HG02678 (cell line): Measurements from ENCODE around the gene BTBD9.

Experiments used
- ATAC-seq: cut with Tn5 transposase; IDR thresholded peaks from one replicate; pipeline ENCODE4 v1.9.1; 2021; ENCODE audit warnings: mild to moderate bottlenecking, moderate library complexity; ENCODE audit not compliant: unreplicated experiment

Gene BTBD9

GRCh38 chr6:38512211-38512610 is 127.5 kb downstream of the BTBD9 start:
- no peak for ATAC-seq

GRCh38 chr6:38510205-38510604 is 129.5 kb downstream of the BTBD9 start:
- ATAC-seq, result no peak

GRCh38 chr6:38509713-38510112 is 130.0 kb downstream of the BTBD9 start:
- no peak for ATAC-seq

GRCh38 chr6:38508894-38509293 is 130.8 kb downstream of the BTBD9 start:
- no peak for ATAC-seq

- no peak for ATAC-seq
These were observed 131.4 kb downstream of the BTBD9 start for GRCh38 chr6:38508286-38508685.

- no peak for ATAC-seq
These were observed 132.6 kb downstream of the BTBD9 start for GRCh38 chr6:38507173-38507572.

- ATAC-seq, result no peak
These were observed 133.9 kb downstream of the BTBD9 start for GRCh38 chr6:38505826-38506225.

- ATAC-seq, result no peak
These were observed 134.7 kb downstream of the BTBD9 start for GRCh38 chr6:38504996-38505395.

- no peak for ATAC-seq
These were observed 135.6 kb downstream of the BTBD9 start for GRCh38 chr6:38503960-38504682.

- ATAC-seq, result no peak
These were observed 136.5 kb downstream of the BTBD9 start for GRCh38 chr6:38503032-38503773.

- ATAC-seq, result no peak
These were observed 137.3 kb downstream of the BTBD9 start for GRCh38 chr6:38502423-38502822.

- no peak for ATAC-seq
These were observed 137.8 kb downstream of the BTBD9 start for GRCh38 chr6:38501931-38502330.

- ATAC-seq, result no peak
These were observed 140.1 kb downstream of the BTBD9 start for GRCh38 chr6:38499529-38500096.

- no peak for ATAC-seq
These were observed 140.8 kb downstream of the BTBD9 start for GRCh38 chr6:38498805-38499445.

GRCh38 chr6:38498085-38498484 is 141.6 kb downstream of the BTBD9 start:
- no peak for ATAC-seq

GRCh38 chr6:38497546-38497945 is 142.2 kb downstream of the BTBD9 start:
- no peak for ATAC-seq

- ATAC-seq, result no peak
These were observed 143.7 kb downstream of the BTBD9 start for GRCh38 chr6:38495922-38496635.

GRCh38 chr6:38495518-38495917 is 144.2 kb downstream of the BTBD9 start:
- no peak for ATAC-seq

- no peak for ATAC-seq
These were observed 145.7 kb downstream of the BTBD9 start for GRCh38 chr6:38493931-38494547.

GRCh38 chr6:38492031-38492430 is 147.7 kb downstream of the BTBD9 start:
- ATAC-seq, result no peak

- ATAC-seq, result no peak
These were observed 149.8 kb downstream of the BTBD9 start for GRCh38 chr6:38489951-38490350.
